ENCODE data around the gene ONECUT3.

The ONECUT3 gene

GRCh38 chr19:1748115-1748872, 5.0 kb upstream of the ONECUT3 start:
- TF ChIP-seq, protein P1, sequence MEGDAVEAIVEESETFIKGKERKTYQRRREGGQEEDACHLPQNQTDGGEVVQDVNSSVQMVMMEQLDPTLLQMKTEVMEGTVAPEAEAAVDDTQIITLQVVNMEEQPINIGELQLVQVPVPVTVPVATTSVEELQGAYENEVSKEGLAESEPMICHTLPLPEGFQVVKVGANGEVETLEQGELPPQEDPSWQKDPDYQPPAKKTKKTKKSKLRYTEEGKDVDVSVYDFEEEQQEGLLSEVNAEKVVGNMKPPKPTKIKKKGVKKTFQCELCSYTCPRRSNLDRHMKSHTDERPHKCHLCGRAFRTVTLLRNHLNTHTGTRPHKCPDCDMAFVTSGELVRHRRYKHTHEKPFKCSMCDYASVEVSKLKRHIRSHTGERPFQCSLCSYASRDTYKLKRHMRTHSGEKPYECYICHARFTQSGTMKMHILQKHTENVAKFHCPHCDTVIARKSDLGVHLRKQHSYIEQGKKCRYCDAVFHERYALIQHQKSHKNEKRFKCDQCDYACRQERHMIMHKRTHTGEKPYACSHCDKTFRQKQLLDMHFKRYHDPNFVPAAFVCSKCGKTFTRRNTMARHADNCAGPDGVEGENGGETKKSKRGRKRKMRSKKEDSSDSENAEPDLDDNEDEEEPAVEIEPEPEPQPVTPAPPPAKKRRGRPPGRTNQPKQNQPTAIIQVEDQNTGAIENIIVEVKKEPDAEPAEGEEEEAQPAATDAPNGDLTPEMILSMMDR (IDR thresholded peaks at IDR 0.05; ENCODE audit: extremely low read depth, missing control alignments): no peak
- DNase-seq (ENCODE audit: low spot score): peak; percentile 82

- TF ChIP-seq, protein P1 (IDR thresholded peaks at IDR 0.05; ENCODE audit: extremely low read depth, missing control alignments): no peak
- no peak for DNase-seq (ENCODE audit: low spot score)
Measured at GRCh38 chr19:1748873-1749341, 4.4 kb upstream of the ONECUT3 start.

- TF ChIP-seq, protein P1 (IDR thresholded peaks at IDR 0.05; ENCODE audit: extremely low read depth, missing control alignments): no peak
- peak; percentile 54 for DNase-seq (ENCODE audit: low spot score)
Measured at GRCh38 chr19:1749373-1750342, 3.6 kb upstream of the ONECUT3 start.

- TF ChIP-seq, protein P1 (IDR thresholded peaks at IDR 0.05; ENCODE audit: extremely low read depth, missing control alignments): no peak
- DNase-seq (ENCODE audit: low spot score): no peak
Measured at GRCh38 chr19:1750343-1751021, 2.8 kb upstream of the ONECUT3 start.

DNA sequence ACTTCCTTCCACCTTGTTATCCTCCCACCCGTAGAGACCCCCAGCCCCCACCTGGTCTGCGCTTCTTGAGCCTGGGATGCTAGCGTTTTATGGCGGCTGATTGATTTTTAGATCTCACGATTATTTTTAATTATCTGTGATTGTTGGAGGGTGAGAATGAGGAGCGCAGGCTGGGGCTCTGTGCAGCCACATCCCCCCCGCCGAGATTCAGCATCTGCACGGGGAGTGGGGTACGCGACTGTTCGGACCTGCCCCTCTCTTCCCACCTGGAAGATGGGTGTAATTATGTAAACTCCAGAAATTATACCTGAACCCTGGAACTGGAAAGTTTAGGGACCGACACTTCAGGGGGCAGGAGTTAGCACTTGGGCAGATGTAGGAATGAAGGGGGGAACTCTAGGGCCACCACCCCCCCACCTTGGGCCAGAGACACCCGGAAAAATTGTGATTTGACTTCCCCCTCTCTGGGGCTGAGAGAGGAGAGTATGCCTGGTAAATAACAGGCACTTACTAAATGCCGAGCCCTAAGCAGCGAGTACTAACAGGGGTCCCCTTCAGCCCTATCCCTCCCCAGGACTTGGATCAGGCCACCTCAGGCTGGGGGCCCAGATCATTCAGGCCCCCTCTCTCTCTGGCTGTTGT, 1.8 kb upstream of the ONECUT3 start:
- no peak for DNase-seq (ENCODE audit: low spot score)
- TF ChIP-seq, protein P1 (IDR thresholded peaks at IDR 0.05; ENCODE audit: extremely low read depth, missing control alignments): no peak

- TF ChIP-seq, protein P1 (IDR thresholded peaks at IDR 0.05; ENCODE audit: extremely low read depth, missing control alignments): no peak
- DNase-seq (ENCODE audit: low spot score): no peak
Measured at GRCh38 chr19:1752009-1752756, 1.1 kb upstream of the ONECUT3 start.
